ENCODE data around the gene RXFP4. TPM values are rescaled to one million over a fixed set of nuclear protein-coding genes. Genes with fewer than 3 reads are reported as not detected.
"Not testable (repeated sequence)": the region's sequence is repeated elsewhere in the genome, so short reads cannot be mapped to it uniquely, and the experiment has no call there.

The RXFP4 gene
- total RNA-seq, 1 experiment from 2014 or later, result 0.55 TPM

DNA sequence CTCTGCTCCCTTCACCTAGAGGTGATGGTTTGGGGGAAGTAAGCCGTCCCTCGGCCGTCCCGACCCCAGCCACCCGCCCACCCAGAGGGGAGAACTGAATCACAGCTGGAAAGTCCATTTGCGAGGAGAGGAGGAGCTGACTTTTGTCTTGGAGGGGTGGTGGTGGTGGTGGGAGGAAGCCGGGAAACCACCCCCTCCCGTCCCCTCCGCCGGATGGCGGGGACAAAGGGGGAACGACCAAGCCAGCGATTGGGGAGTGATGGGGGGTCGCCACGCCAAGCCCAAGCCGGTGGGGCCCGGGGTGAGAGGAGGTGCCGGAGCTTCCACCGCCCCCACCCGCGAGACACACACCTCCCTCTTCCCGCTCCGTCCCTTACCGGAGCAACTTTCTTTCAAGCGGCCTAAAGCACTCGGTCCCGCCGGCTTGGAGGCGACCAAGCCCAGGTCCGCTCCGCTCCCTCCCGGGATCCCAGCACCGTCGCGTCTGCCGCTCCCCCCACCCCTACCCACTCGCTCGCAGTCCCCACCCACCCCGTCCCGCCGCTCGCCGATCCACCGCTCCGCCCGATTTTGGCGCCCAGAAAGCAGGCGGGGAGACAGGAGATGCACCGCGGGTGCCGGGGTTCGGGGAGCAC is 36.4 kb downstream of the RXFP4 start:
- DNase-seq (ENCODE audit: low read depth), result no peak

- peak; percentile 79 for DNase-seq (ENCODE audit: low read depth)
These were observed 37.0 kb downstream of the RXFP4 start, which contains the start of gene ARHGEF2 for GRCh38 chr1:155978325-155978972. ARHGEF2 (minus strand) TSS chr1:155978547; CDS start chr1:155978427, 120 bp downstream.

GRCh38 chr1:155978973-155979429 is 37.6 kb downstream of the RXFP4 start:
- DNase-seq (ENCODE audit: low read depth), result peak; percentile 55

DNA sequence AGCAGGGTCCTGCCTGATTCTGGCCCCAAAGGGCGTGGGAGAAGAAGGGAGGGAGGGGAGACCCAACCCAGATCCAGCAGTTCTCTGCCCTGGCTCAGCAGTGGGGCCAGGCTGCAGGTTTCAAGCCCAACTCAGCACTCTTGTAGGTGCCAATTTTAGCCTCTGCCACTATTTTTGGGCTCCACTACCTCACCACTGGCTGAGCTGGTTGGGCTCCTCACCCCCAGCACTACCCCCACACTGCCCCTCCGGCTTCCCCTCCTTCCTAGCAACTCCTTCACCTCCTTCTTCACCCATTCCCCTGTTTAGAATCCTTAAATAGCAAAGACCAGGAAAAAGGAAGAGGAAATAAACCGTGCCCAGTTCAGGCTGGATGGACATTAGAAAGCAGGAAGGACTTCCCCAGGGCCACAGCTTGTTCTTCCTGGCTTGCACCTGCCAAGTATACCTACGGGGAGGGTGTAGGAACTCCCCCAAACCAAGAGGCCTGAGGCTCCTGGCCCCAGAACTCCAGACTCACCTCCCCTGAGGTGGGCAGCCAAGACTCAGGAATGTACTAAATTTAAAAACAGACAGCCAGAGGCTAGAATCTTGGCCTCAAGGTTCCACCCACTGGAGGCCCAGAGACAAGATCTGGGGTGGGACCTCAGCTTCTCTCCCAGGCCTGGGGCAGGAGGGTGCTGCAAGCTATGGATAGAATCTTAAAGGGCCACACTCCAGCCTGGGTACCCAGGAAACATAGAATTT is 38.3 kb downstream of the RXFP4 start:
- no peak for DNase-seq (ENCODE audit: low read depth)

DNA sequence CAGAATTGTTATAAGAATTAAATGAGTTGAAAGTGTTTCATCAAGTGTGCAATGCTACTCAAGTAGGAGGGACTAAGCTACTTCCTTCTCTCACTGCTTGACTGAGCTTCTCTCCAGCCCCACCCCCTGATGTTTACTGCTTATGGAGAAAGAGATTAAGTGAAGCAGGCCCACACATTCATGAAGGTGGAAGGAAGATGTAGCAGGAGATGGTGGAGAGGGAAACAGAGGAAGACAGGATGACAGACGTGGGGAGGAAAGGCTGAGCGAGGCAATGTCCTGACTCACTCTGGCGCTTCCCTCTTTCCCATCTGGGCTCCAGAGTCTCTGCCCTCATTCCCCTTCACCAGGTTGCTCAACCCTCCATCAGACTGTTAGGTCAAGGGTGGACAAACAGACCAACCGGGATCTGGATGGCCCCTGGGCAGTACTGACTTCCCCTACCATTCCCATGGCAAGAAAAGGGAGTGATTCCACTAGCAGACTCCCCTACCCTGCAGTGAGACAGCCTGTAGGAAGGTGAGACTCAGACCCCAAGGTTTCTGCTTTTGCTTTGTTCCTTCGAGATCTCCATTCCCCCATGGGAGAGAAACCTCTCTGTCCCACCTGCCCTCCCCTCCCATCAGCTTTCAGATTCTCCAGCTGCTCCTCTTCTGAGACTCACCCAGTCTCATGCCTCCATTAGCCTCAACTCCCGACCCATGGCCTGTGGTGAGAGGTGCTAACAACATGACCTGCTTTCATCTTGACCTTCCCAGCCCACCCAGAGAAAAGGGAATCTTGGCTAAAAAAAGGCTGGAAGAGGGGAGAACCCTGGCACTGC is 40.0 kb downstream of the RXFP4 start:
- DNase-seq (ENCODE audit: low read depth), result peak; percentile 80

DNA sequence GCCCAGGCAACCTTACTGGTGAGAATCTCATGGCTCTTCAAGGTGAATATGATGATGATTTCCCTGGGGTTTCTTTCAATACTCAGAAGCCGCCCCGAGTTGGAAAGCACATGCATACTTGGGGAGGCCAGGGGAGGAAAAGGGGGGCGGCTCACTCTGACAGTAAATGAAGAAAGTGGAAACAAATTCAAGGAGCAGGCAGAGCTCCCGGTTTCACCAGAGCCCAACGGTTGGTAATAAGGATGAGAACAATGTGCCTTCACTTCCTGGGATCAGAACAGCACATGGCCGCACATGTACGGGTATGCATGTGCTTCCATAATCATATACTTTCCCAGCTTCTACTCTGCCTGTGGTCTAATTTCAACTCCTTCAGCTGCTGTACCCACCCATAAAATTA is 40.7 kb downstream of the RXFP4 start:
- DNase-seq (ENCODE audit: low read depth), result no peak

GRCh38 chr1:155983191-155984024 is 42.0 kb downstream of the RXFP4 start:
- peak; percentile 100 for DNase-seq (ENCODE audit: low read depth)

DNA sequence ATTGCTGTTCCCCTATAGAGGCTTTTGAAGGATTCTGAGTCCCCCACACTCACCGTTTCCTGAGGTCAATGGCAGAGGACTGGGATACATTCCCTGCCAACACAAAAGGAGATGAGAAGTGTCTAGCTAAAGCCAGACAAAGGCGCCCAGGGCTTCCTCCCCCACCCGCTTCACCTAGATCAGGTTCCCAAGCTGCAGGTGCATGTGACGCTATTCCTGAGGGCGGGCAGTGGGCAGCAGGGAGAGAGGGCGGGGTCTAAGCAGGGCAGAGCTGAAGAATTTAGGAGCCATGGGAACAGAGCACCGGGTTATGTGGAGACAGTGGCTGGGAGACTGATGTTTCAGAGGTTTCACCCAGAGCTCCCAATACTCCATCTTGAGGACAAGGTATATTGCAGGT is 42.9 kb downstream of the RXFP4 start:
- no peak for DNase-seq (ENCODE audit: low read depth)

DNA sequence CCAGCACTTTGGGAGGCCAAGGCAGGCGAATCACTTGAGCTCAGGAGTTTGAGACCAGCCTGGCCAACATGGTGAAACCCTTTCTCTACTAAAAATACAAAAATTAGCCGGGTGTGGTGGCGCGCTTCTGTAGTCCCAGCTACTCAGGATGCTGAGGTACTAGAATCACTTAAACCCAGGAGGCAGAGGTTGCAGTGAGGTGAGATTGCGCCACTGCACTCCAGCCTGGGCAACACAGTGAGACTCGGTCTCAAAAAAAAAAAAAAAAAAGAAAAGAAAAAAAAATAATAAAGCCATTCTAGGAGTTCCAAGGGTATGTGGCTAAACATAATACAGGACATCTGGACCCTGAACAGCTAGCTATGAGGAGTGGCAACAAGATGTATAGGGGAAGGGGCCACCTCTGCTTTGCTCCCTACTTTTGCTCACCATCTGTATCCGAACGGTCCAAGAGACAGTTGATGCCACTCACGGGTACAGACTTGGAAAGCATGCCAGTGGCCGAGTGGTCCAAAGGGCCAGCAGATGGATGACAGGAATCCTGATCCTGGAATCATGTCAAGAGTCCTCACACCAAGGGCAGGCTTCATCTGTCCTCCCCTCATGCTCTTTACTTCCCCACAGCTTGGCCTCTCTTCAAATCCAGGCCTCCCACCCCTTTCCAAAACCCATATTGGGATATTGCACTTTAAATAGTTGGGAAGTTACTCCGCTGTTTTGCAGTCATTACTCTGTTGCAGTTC is 43.6 kb downstream of the RXFP4 start:
- not testable (repeated sequence) for DNase-seq (ENCODE audit: low read depth)

DNA sequence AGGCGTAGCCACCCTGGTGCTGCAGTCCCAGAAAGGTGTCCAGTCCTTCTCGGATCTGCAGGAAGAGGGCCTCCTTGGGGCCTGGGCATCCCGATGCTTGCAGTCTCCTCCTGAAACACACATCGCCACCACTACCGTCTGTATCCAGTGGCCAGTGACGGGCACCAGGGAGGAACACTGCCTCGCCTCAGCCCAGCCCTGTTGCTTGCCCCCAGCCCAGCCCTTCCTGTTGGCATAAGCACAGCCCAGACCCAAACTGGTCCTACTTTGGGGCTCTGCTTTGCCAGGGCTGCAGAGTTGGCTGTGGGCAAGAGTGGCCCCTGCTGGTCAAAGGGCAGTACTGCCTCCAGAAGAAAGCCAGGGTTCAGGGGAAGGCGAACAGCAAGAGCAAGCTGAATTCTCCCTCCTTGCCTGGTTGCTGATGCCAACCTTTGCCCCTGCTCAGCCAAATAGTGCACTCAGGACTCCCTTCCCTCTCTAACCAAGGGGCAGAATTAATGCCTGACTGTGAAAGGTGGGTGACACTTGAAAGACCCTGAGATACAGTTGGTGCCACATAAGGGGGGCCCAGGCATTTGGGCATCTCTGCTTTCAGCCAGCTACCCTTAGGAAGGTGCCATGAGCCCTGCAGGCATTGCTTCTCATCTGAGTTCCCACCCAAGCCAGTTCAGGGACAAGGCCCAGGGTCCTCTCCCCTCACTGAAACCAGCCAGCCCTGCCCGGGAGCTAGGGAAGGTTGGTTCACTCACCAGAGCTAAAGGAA is 48.0 kb downstream of the RXFP4 start:
- DNase-seq (ENCODE audit: low read depth), result peak; percentile 75

DNA sequence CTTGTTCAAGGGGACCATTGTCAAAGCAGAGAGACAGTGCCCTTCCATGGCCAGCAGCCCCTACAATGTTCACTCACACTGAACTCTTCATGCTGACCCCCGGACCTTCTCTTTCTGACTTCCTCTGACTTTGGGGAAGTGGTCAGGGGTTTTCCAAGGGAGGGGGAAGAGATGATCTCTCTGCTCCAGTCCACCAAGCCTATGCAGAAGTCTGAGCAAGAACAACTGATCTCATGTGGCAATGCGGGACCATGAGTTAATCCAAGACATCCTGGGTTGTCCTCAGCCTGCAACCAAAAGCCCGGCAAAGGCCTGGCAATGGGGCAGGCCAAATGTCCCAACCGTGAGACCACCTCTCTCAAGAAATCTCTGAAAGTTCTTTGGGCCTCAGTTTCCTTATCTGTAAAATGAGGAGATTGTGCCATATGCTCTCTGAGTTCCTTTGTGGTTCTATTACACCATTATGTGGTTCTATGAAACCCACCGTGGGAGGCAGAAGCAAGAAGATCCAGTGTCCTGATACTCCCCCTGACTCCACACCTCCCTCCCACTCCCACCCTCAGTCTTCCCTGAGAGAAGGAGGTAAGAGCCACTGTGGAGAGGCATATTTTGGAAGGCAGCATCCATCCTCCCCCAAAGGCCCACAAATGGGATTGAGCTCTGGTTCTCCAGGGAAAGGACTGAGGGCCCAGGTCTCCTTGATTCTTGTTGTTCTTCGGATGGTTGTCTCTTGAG is 48.7 kb downstream of the RXFP4 start:
- DNase-seq (ENCODE audit: low read depth), result no peak

Small RNAs within 50 kb of the gene (small RNA-seq; reads per million reads assigned to genes)
- gene MIR6738 (not detected), gene RF00015 (not detected), gene SCARNA4 (not detected), gene SNORA80E (97.2 reads per million, percentile 96 among the genes with 10 or more reads in this experiment)

Other genes with a start within 250 kb of the RXFP4 start
- 16.2 and 16.9 TPM in 2 replicates for gene GON4L, start 84.4 kb upstream of the RXFP4 start, total RNA-seq (2014; rRNA removed; shearing (Covaris generic))
- 15.0 and 16.9 TPM in 2 replicates for gene SYT11, start 82.1 kb upstream of the RXFP4 start, total RNA-seq (2014; rRNA removed; shearing (Covaris generic))
- gene RIT1, start 30.3 kb upstream of the RXFP4 start, total RNA-seq (2014; rRNA removed; shearing (Covaris generic)), result 9.1 and 10.1 TPM in 2 replicates
- 31.2 and 36.2 TPM in 2 replicates for gene KHDC4, start 7.2 kb upstream of the RXFP4 start, total RNA-seq (2014; rRNA removed; shearing (Covaris generic))
- 91.6 and 96.6 TPM in 2 replicates for gene ARHGEF2, start 36.9 kb downstream of the RXFP4 start, total RNA-seq (2014; rRNA removed; shearing (Covaris generic))
- gene SSR2, start 79.3 kb downstream of the RXFP4 start, total RNA-seq (2014; rRNA removed; shearing (Covaris generic)), result 582 and 611 TPM in 2 replicates
- 36.0 and 43.9 TPM in 2 replicates for gene UBQLN4, start 112.2 kb downstream of the RXFP4 start, total RNA-seq (2014; rRNA removed; shearing (Covaris generic))
- gene LAMTOR2, start 113.1 kb downstream of the RXFP4 start, total RNA-seq (2014; rRNA removed; shearing (Covaris generic)), result 67.1 and 78.0 TPM in 2 replicates
- gene RAB25, start 119.5 kb downstream of the RXFP4 start, total RNA-seq (2014; rRNA removed; shearing (Covaris generic)), result 0.06 TPM in 1 of 2 replicates, not detected in the other
- 3.4 and 5.2 TPM in 2 replicates for gene MEX3A, start 140.8 kb downstream of the RXFP4 start, total RNA-seq (2014; rRNA removed; shearing (Covaris generic))
- 835 and 846 TPM in 2 replicates for gene LMNA, start 173.1 kb downstream of the RXFP4 start, total RNA-seq (2014; rRNA removed; shearing (Covaris generic))
- gene SEMA4A, start 211.9 kb downstream of the RXFP4 start, total RNA-seq (2014; rRNA removed; shearing (Covaris generic)), result not detected in 2 replicates

All from HT1080 (cell line).